Panc1 (cell line): ENCODE measurements around the gene FILIP1L. TPM values are rescaled to one million over a fixed set of nuclear protein-coding genes. Genes with fewer than 3 reads are reported as not detected.

Experiments
- ATAC-seq: fragments of 200-7000 bp; cut with Tn5 transposase; 2 replicates; pipeline ENCODE4 v1.9.1; 2020; ENCODE audit warnings: mild to moderate bottlenecking, moderate library complexity
- BruUV-seq: library from RNA; stranded (reverse); fragments of 400-500 nt; replicated peaks from 2 replicates; lab custom pipeline; 2021; lab: Mats Ljungman, UMichigan
- CTCF ChIA-PET: fragments of 300-600 bp; sonication (Branson Sonifier 250); formaldehyde crosslinking; loops from one replicate; lab custom pipeline; 2022; ENCODE audit warnings: antibody characterized with exemption; lab: Charles Lee
- POLR2A ChIA-PET: fragments of 300-600 bp; sonication (Branson Sonifier 250); formaldehyde crosslinking; loops from one replicate; lab custom pipeline; 2022; ENCODE audit warnings: antibody characterized with exemption; lab: Charles Lee
- DNase-seq: peaks from one replicate; pipeline ENCODE4 v3.0.0-alpha.2; 2010; ENCODE audit warnings: low read depth, low spot score
- H3K27ac ChIP-seq: 2 replicates; pipeline ENCODE4 v1.5.1; 2011; ENCODE audit warnings: mild to moderate bottlenecking, low read length, inconsistent platforms
- H3K27me3 ChIP-seq: fragments of 200-500 bp; sonication (Bioruptor generic); 2 replicates; pipeline ENCODE4 v1.6.0; 2014; ENCODE audit warnings: low read length, inconsistent platforms; ENCODE audit not compliant: control insufficient read depth, insufficient read depth
- H3K36me3 ChIP-seq: fragments of 200-500 bp; sonication (Bioruptor generic); 2 replicates; pipeline ENCODE4 v1.5.1; 2014; ENCODE audit warnings: inconsistent platforms, mild to moderate bottlenecking, low read length, moderate library complexity; ENCODE audit not compliant: control insufficient read depth, insufficient read depth
- H3K4me1 ChIP-seq: 2 replicates; pipeline ENCODE4 v1.5.1; 2011; ENCODE audit warnings: inconsistent platforms, mild to moderate bottlenecking, low read length, moderate library complexity; ENCODE audit not compliant: control insufficient read depth, insufficient read depth
- H3K4me3 ChIP-seq, 2 experiments: 2 replicates each; pipeline ENCODE4 v1.5.1; 2011 to 2012; ENCODE audit warnings: low read depth in 2 of 2, low read length in 2 of 2, mild to moderate bottlenecking in 2 of 2, inconsistent platforms in 1 of 2, moderate library complexity in 1 of 2
- H3K9me3 ChIP-seq: fragments of 200-500 bp; sonication (Bioruptor generic); 2 replicates; pipeline ENCODE4 v1.5.1; 2014; ENCODE audit warnings: low read depth, mild to moderate bottlenecking, inconsistent platforms, low read length, moderate library complexity; ENCODE audit not compliant: control insufficient read depth, insufficient read depth
- CTCF ChIP-seq: fragments of 450-650 bp; IDR thresholded peaks from 2 replicates; pipeline ENCODE4 v1.5.1; 2017; ENCODE audit warnings: mild to moderate bottlenecking
- POLR2AphosphoS5 ChIP-seq: IDR thresholded peaks from 2 replicates; pipeline ENCODE4 v1.6.1; 2012; ENCODE audit warnings: mild to moderate bottlenecking, low read depth, low read length, moderate library complexity
- SIN3A ChIP-seq: IDR thresholded peaks from 2 replicates; pipeline ENCODE4 v1.6.1; 2012; ENCODE audit warnings: low read depth, mild to moderate bottlenecking, low read length, moderate library complexity, borderline replicate concordance; ENCODE audit not compliant: insufficient read depth
- TCF7L2 ChIP-seq: IDR thresholded peaks from 2 replicates; pipeline ENCODE4 v1.6.1; 2011; ENCODE audit warnings: mild to moderate bottlenecking, low read depth, low read length, inconsistent platforms
- in situ Hi-C: cut with HindIII; loops from 2 replicates; pipeline ENCODE4 v1.10.0; 2016; ENCODE audit warnings: low sequenced_read_pairs, low pct_unique_long_range_greater_than_20kb
- intact Hi-C: fragments of 100-400 bp; cut with micrococcal nuclease; formaldehyde crosslinking; loops from one replicate; pipeline ENCODE4 v1.10.0; 2022; ENCODE audit not compliant: unreplicated experiment
- total RNA-seq: library from RNA; stranded (reverse); gene quantifications from one replicate; pipeline ENCODE4 v1.2.1, GENCODE V29; 2021; ENCODE audit not compliant: unreplicated experiment
- TF ChIP-seq, protein P1 (sequence below), 2 experiments: IDR thresholded peaks; 2 replicates each; pipeline ENCODE4 v1.6.1; 2011 to 2012; ENCODE audit warnings: low read depth in 2 of 2, control low read depth in 1 of 2, low read length in 1 of 2, mild to moderate bottlenecking in 1 of 2, moderate library complexity in 1 of 2; ENCODE audit not compliant: insufficient read depth in 1 of 2

FILIP1L gene
- total RNA-seq, 1 experiment from 2014 or later, result 3.2 TPM

DNA sequence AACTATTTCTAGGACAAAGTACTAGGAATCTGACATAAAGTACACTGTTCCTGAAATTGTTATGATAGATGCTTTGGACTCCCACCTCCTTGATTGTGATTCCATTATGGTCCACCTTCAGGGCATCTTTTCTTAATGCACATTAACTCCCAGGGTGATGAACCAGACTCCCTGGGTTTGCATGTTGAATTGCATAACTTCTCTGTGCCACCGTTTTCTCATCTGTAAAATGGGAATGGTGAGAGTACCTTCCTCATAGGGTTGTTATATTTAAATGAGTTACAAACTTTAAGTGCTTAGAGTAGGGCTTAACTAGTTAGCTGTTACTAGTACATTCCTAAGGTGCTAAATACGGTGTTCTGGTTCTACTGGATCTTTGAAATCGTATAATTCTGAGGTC is 214.7 kb downstream of the FILIP1L start:
- Histone ChIP-seq H3K4me1 (peaks cover 27% of the 10 kb centered on the region), H3K4me3 (no peak overlapping the region), H3K9me3 (no peaks in the 10 kb centered on the region), H3K27me3 (no peaks in the 10 kb centered on the region), H3K36me3 (no peaks in the 10 kb centered on the region), H3K27ac (no peak overlapping the region)
- no TSS peak for BruUV-seq
- ChIA-PET CTCF (no interaction called here), POLR2A (no interaction called here)
- DNase-seq (no peak), ATAC-seq (no peak)
- no peak for TF ChIP-seq CTCF
- TF ChIP-seq, protein P1, sequence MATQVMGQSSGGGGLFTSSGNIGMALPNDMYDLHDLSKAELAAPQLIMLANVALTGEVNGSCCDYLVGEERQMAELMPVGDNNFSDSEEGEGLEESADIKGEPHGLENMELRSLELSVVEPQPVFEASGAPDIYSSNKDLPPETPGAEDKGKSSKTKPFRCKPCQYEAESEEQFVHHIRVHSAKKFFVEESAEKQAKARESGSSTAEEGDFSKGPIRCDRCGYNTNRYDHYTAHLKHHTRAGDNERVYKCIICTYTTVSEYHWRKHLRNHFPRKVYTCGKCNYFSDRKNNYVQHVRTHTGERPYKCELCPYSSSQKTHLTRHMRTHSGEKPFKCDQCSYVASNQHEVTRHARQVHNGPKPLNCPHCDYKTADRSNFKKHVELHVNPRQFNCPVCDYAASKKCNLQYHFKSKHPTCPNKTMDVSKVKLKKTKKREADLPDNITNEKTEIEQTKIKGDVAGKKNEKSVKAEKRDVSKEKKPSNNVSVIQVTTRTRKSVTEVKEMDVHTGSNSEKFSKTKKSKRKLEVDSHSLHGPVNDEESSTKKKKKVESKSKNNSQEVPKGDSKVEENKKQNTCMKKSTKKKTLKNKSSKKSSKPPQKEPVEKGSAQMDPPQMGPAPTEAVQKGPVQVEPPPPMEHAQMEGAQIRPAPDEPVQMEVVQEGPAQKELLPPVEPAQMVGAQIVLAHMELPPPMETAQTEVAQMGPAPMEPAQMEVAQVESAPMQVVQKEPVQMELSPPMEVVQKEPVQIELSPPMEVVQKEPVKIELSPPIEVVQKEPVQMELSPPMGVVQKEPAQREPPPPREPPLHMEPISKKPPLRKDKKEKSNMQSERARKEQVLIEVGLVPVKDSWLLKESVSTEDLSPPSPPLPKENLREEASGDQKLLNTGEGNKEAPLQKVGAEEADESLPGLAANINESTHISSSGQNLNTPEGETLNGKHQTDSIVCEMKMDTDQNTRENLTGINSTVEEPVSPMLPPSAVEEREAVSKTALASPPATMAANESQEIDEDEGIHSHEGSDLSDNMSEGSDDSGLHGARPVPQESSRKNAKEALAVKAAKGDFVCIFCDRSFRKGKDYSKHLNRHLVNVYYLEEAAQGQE (IDR thresholded peaks at IDR 0.05; ENCODE audit: insufficient read depth in 1 of 2, low read depth in 2 of 2, low read length in 1 of 2), result no peak
- no peak for TF ChIP-seq POLR2AphosphoS5
- no peak for TF ChIP-seq TCF7L2
- no peak for TF ChIP-seq SIN3A
- intact Hi-C loops, result no loop called here
- in situ Hi-C loops, result no loop called here

GRCh38 chr3:99896482-99896881 is 217.8 kb downstream of the FILIP1L start:
- DNase-seq, result no peak
- no peak for TF ChIP-seq SIN3A
- TF ChIP-seq TCF7L2, result no peak
- no peak for TF ChIP-seq POLR2AphosphoS5
- TF ChIP-seq CTCF, result no peak
- TF ChIP-seq, protein P1 (IDR thresholded peaks at IDR 0.05; ENCODE audit: insufficient read depth in 1 of 2, low read depth in 2 of 2, low read length in 1 of 2), result no peak
- no peak for ATAC-seq
- Histone ChIP-seq H3K4me3 (no peak overlapping the region), H3K4me1 (peaks cover 20% of the 10 kb centered on the region), H3K9me3 (no peaks in the 10 kb centered on the region), H3K27ac (peak overlapping the region; percentile 40; the same call in 1 of the 2 replicates), H3K36me3 (no peaks in the 10 kb centered on the region), H3K27me3 (no peaks in the 10 kb centered on the region)
- ChIA-PET POLR2A (no interaction called here), CTCF (no interaction called here)
- in situ Hi-C loops (no loop called here), intact Hi-C loops (no loop called here)
- BruUV-seq, result no TSS peak
